ENCODE results near the gene TRIO. TPM values are rescaled to one million over a fixed set of nuclear protein-coding genes. Genes with fewer than 3 reads are reported as not detected.

TRIO gene
- total and polyA plus RNA-seq, 10 of the 15 experiments (the other 5 are each of a cell fraction or from before 2014, with no cell fraction given): 5.1 to 96.4 (median 44.6) TPM

GRCh38 chr5:14362491-14362890 lies 219.3 kb downstream of the TRIO start (continued):
- TF ChIP-seq ZBTB40 (IDR thresholded peaks at IDR 0.05; ENCODE audit: borderline replicate concordance) (no peak), IRF5 (IDR thresholded peaks at IDR 0.05; ENCODE audit: borderline replicate concordance) (no peak)

- TF ChIP-seq NR2F1 (conservative IDR thresholded peaks at IDR 0.05): no peak
- 0 out of 2 replicates have a peak, but pooled peaks have one; percentile 5 for TF ChIP-seq RAD21 (IDR thresholded peaks at IDR 0.05; ENCODE audit: insufficient read depth, low read depth, low read length)
- ChIA-PET CTCF (interaction anchor here (0.7 to 4.5 kb wide), 17 partner anchors 9 to 371 kb away, joined by 3 to 34 read pairs (median 3); no protein-coding TSS in a partner anchor), RAD21 (ENCODE audit: unreplicated experiment) (no interaction called here), SMC1A (ENCODE audit: uncharacterized antibody, unreplicated experiment) (interaction anchor here (1.1 kb wide), 1 partner anchor 285 kb away, joined by 4 read pairs; no protein-coding TSS in a partner anchor), POLR2A (no interaction called here)
- ATAC-seq: no peak
- no peak overlapping the region for H2AFZ ChIP-seq (ENCODE audit: control insufficient read depth, low read depth, low read length)
- peaks cover 43 to 60% of the 10 kb centered on the region in 2 experiments for H3K36me3 ChIP-seq (ENCODE audit: control insufficient read depth in 2 of 2, insufficient read depth in 2 of 2, low read length in 1 of 2)
- BruUV-seq (replicated peaks): no TSS peak
- no peak overlapping the region for H3K4me2 ChIP-seq (ENCODE audit: control insufficient read depth, insufficient read depth)
- no peak for FAIRE-seq
- no peaks in the 10 kb centered on the region for H3K4me1 ChIP-seq (ENCODE audit: control insufficient read depth, insufficient read depth, low read length)
- no peaks in the 10 kb centered on the region for H3K9me3 ChIP-seq (replicated peaks; ENCODE audit: control insufficient read depth, insufficient read depth, low read length)
- H3K4me3 ChIP-seq: no peak overlapping the region
- no peaks in the 10 kb centered on the region for H3K27me3 ChIP-seq (replicated peaks in 1 of 2; ENCODE audit: control insufficient read depth in 2 of 2, insufficient read depth in 2 of 2, low read length in 1 of 2)
- WGBS (ENCODE audit: insufficient coverage, insufficient replicate concordance, low lambda C conversion rate, missing lambda C conversion rate): 45% methylated on average over 1 of the region's 1 CpG
- intact Hi-C loops (cut with micrococcal nuclease; ENCODE audit: unreplicated experiment) (no loop called here), in situ Hi-C loops (cut with MboI) (loop anchor here (25.0 kb wide), 2 partner anchors 377 to 648 kb away; no protein-coding TSS in a partner anchor)
- H3K79me2 ChIP-seq (ENCODE audit: control insufficient read depth, insufficient read depth, low read length): no peaks in the 10 kb centered on the region
- H4K20me1 ChIP-seq (ENCODE audit: control insufficient read depth, insufficient read depth): no peaks in the 10 kb centered on the region
- H3K9ac ChIP-seq (ENCODE audit: control insufficient read depth, insufficient read depth, low read length): no peak overlapping the region
- DNase-seq (ENCODE audit: low read depth, low spot score): no peak
- no peak overlapping the region for H3K27ac ChIP-seq (ENCODE audit: control insufficient read depth, insufficient read depth)
Observed at GRCh38 chr5:14364096-14364495, 221.0 kb downstream of the TRIO start.
